HG02885 (cell line): ENCODE results near the gene TMEM106C.
"Not testable (repeated sequence)": the region's sequence is repeated elsewhere in the genome, so short reads cannot be mapped to it uniquely, and the experiment has no call there.

ENCODE experiments used
- ATAC-seq: cut with Tn5 transposase; IDR thresholded peaks from one replicate; pipeline ENCODE4 v1.9.1; 2021; ENCODE audit warnings: mild to moderate bottlenecking; ENCODE audit not compliant: unreplicated experiment, poor library complexity

TMEM106C gene

GRCh38 chr12:47947341-47947740, 16.1 kb upstream of the TMEM106C start:
- no peak for ATAC-seq

DNA sequence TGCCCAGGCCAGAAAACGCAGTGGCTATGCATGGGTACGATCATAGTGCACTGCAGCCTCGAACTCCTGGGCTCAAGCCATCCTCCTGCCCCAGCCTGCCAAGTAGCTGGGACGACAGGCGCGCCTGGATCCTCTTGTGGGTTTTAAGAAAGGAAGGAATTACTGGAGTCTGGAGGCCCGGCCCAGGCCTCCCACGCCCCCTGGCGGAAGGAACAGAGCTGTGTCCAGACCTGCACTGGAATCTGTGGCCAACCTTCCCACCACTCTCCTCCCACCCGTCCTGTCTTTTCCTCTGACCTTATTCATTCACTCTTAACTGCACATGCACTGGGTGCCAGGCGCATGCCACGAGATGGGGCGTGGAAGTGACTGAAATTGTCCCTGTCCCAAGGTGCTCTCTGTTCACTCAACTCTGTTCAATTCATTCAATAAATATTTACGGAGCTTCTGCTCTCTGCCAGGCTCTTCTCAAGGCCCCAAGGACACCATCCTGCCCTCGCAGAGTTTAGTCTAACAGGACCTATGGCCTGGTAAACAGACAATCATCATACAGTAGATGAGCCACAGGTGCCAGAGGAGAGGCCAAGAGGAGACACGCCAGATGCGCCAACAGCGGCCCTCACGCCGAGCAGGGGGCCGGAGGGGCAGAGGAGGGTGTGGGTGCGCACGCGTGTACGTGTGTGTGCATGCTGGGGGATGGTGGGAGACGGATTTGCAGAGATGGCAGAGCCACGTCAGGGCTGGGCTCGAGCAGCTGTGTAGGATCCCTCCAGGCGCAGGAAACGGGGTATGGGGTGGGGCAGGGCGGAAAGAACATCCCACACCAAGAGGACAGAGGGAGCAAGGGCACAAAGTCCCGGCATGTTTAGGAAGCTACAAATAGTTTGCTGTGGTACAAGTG, 13.7 kb upstream of the TMEM106C start:
- peak; percentile 68 for ATAC-seq

DNA sequence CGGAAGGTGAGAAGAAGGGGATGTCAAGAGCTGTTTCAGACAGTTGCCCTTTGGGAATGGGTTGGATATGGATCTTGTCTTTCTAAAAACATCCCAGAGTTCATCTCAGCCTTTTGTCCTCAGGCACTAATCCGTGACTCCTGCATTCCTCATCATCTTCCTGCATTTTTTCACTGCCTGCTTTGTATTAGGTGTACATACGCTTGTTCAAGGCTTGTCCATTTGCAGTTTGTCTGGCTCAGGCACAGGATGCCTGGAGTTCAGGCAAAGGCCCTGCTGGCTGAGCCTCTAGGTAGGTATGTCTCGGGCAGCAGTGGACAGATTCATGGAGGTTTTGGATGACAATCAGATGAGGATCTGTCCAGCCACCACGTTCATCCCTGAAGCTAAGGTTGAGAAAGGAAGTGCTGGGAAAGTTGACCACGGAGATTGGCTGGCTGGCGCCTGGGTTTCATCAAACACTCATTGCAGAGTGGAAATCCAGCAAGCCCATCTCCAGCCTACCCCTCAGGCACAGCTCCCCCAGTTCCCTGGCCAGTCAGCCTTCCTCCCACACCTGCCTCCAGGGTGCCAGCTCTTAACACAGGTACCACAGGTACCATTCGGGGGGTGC, 12.4 kb upstream of the TMEM106C start:
- no peak for ATAC-seq

DNA sequence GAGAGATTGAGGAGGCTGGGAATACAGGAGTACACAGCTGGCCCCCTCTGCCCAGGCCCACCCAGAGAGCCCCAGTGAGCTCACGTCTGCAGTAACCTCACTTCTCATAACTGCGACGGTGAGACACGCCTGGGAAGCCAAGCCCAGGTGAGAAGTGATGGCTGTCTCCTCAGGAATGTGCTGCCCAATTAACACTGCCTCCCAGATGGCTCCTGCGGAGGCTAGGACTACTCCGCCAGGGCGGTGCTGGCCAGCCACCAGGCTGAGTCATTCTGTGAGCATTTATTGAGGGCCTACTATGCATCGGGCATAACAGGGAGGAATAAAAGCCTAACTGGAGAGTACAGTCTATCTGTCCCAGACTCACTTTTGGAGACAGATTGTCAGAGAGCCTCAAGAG, 9.3 kb upstream of the TMEM106C start:
- ATAC-seq, result no peak

- ATAC-seq, result no peak
Measured at GRCh38 chr12:47954467-47955045, 8.8 kb upstream of the TMEM106C start.

DNA sequence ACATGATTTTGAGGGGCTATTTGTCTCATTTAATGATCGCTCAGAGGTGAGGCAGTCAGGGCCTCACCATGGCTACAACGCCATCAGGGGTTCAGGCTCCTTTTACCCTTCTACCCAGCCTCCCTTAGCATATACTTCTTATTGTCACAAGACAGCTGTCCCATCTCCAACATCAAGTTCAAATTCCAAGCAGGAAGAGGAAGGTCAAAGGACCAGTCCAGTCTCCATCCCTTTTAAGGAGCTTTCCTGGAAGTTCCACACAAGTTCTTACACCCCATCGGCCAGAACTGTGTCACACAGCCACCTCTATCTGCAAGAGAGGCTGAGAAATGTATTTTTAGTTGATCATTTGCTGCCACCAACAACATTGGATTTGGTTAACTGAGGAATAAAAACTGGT, 8.3 kb upstream of the TMEM106C start:
- no peak for ATAC-seq

DNA sequence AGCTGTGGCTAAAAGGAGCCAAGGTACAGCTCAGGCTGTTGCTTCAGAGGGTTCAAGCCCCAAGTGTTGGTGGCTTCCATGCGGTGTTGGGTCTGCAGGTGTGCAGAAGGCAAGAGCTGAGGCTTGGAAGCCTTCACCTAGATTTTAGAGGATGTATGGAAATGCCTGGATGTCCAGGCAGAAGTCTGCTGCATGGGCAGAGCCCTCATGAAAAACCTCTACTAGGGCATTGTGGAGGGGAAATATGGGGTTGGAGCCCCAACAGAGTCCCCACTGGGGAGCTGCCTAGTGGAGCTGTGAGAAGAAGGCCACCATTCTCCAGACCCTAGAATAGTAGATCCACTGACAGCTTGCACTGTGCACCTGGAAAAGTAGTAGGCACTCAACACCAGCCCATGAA, 5.7 kb upstream of the TMEM106C start:
- ATAC-seq, result not testable (repeated sequence)

- no peak for ATAC-seq
Measured at GRCh38 chr12:47962198-47962597, 1.2 kb upstream of the TMEM106C start.

- ATAC-seq, result no peak
Measured at GRCh38 chr12:47964106-47964728, 821 bp downstream of the TMEM106C start.

- no peak for ATAC-seq
Measured at GRCh38 chr12:47965581-47965980, 2.2 kb downstream of the TMEM106C start.

GRCh38 chr12:47967461-47968321, 4.3 kb downstream of the TMEM106C start:
- no peak for ATAC-seq

DNA sequence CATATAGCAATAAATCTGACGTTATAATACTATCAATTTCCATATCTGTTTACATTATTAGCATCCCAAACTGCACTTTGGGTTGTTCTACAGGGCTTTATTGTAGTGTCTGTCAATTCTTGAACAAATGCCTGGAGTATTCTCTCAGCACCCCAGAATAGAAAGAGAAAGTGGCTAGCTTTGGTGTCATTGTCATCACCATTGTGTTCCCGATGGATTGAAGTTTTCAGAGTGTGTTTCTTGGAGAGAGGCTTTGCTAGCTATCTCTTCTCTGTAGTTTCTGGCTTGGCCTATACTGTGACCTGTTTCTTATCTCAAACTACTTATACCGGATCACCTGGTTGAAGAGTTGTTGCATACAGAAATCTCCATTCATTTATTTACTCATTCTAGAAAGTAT, 6.4 kb downstream of the TMEM106C start:
- no peak for ATAC-seq

- no peak for ATAC-seq
Measured at GRCh38 chr12:47970843-47971242, 7.4 kb downstream of the TMEM106C start.

GRCh38 chr12:47972895-47973294, 9.5 kb downstream of the TMEM106C start:
- ATAC-seq, result no peak

DNA sequence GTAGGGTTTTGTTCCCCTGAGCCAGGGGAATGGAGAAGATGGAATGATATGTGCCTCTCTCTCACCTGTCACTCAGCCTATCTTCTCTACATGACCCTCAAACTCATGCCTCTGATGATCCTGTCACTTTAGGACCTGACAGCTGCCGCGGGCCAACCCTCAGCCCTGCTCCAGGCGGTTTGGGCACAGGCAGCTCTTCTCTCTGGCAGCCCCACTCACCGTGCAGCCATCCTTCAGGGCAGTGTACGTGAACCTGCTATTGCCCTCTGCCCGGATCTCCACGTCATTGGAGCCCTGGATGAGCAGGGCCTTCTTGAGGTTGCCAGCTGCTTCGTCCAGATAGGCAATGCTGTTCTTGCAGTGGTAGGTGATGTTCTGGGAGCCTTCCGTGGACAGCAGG, 10.5 kb downstream of the TMEM106C start:
- ATAC-seq, result no peak

- ATAC-seq, result no peak
Measured at GRCh38 chr12:47975036-47975620, 11.7 kb downstream of the TMEM106C start.

- ATAC-seq, result no peak
Measured at GRCh38 chr12:47975816-47976215, 12.4 kb downstream of the TMEM106C start.

DNA sequence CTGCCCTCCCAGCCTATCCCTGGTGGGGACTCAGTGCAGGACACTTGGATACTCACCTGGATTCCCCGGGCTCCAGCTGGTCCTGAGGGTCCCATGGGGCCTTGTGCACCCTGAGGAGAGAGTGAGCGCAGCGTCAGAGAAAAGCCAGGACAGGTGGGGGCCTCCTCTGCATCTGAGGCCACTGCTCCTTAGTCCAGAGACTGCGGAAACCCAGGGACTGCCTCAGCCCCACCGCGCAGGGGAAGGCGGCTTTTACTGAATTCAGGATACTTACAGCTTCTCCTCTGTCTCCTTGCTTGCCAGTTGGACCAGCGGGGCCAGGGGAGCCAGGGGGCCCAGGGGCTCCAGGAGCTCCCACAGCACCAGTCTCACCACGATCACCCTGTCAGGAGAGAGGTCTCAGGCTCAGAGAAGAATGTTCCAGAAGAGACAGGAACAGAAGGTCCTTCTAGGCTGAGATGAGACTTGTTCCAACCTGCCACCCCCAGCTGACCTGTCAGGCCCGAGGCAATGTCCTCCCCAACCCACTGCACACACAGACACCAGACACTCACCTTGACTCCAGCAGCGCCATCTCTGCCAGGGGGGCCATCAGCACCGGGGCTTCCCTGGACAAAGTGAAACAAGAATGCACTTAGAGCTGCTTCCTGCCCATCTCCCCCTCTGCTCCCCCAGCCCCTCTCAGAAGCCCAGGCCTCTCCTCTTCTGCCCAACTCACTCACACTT, 13.8 kb downstream of the TMEM106C start:
- no peak for ATAC-seq
